Measurements from ENCODE around the gene PEX7. TPM values are rescaled to one million over a fixed set of nuclear protein-coding genes. Genes with fewer than 3 reads are reported as not detected.

PEX7 gene
- total RNA-seq, 1 experiment from 2014 or later, result 8.1 TPM

- Histone ChIP-seq H3K4me2 (ENCODE audit: low read length) (no peak within 1 kb of the TSS), H3K9ac (ENCODE audit: low read length) (no peak within 1 kb of the TSS), H4K20me1 (ENCODE audit: insufficient read depth) (no peaks in the 10 kb centered on the region), H3K4me3 (replicated peaks in 1 of 2; ENCODE audit: low read depth in 1 of 2, low read length in 2 of 2) (no peak within 1 kb of the TSS), H3K36me3 (ENCODE audit: control insufficient read depth in 1 of 2, insufficient read depth in 2 of 2, low read length in 2 of 2) (no peaks in the 10 kb centered on the region), H3K9me3 (ENCODE audit: control insufficient read depth in 1 of 2, insufficient read depth in 1 of 2, low read depth in 1 of 2, low read length in 2 of 2) (no peaks in the 10 kb centered on the region), H3K4me1 (ENCODE audit: control insufficient read depth in 1 of 2, insufficient read depth in 2 of 2, low read length in 2 of 2) (no peaks in the 10 kb centered on the region), H3K79me2 (ENCODE audit: insufficient read depth, low read length) (no peaks in the 10 kb centered on the region), H3K27ac (ENCODE audit: low read depth, low read length) (no peak within 1 kb of the TSS), H3K9me2 (ENCODE audit: insufficient read depth) (no peaks in the 10 kb centered on the region), H2AFZ (ENCODE audit: low read depth, low read length, poor library complexity, severe bottlenecking) (no peak within 1 kb of the TSS), H3K27me3 (ENCODE audit: insufficient read depth, low read length) (no peaks in the 10 kb centered on the region)
- no TSS peak for BruUV-seq (replicated peaks)
- ATAC-seq (no peak), DNase-seq (ENCODE audit: low read depth, low spot score) (no peak)
- intact Hi-C loops (cut with micrococcal nuclease), result no loop called here
- ChIA-PET POLR2A (no interaction called here), RAD21 (ENCODE audit: low non-redundant PET in 1 of 2, low total read pairs in 2 of 2, uncharacterized antibody in 2 of 2, unreplicated experiment in 2 of 2) (no interaction called here), CTCF (no interaction called here)
- no peak for TF ChIP-seq JUND (IDR thresholded peaks at IDR 0.05)
- no peak for TF ChIP-seq MAX (IDR thresholded peaks at IDR 0.05)
- no peak for TF ChIP-seq EZH2 (IDR thresholded peaks at IDR 0.05)
- no peak for TF ChIP-seq YY1 (IDR thresholded peaks at IDR 0.05; ENCODE audit: extremely low read depth, insufficient replicate concordance, low read depth, low read length)
Measured at GRCh38 chr6:136921936-136922684, 99.7 kb downstream of the PEX7 start, which contains the start of gene SLC35D3. Gene SLC35D3 (plus strand): TSS chr6:136922301. CDS start chr6:136922429, 128 bp downstream.

GRCh38 chr6:136922685-136923006 is 100.3 kb downstream of the PEX7 start:
- CTCF ChIA-PET, result no interaction called here
- no TSS peak for BruUV-seq (replicated peaks)
- no peaks in the 10 kb centered on the region for H3K9me2 ChIP-seq (ENCODE audit: insufficient read depth)
- H3K27ac ChIP-seq (ENCODE audit: low read depth, low read length), result no peak overlapping the region
- H3K4me2 ChIP-seq (ENCODE audit: low read length), result no peak overlapping the region
- H3K27me3 ChIP-seq (ENCODE audit: insufficient read depth, low read length), result no peaks in the 10 kb centered on the region
- H2AFZ ChIP-seq (ENCODE audit: low read depth, low read length, poor library complexity, severe bottlenecking), result no peak overlapping the region
- RAD21 ChIA-PET (ENCODE audit: low non-redundant PET in 1 of 2, low total read pairs in 2 of 2, uncharacterized antibody in 2 of 2, unreplicated experiment in 2 of 2), result no interaction called here
- H3K9me3 ChIP-seq (ENCODE audit: control insufficient read depth in 1 of 2, insufficient read depth in 1 of 2, low read depth in 1 of 2, low read length in 2 of 2), result no peaks in the 10 kb centered on the region
- H3K79me2 ChIP-seq (ENCODE audit: insufficient read depth, low read length), result no peaks in the 10 kb centered on the region
- no peaks in the 10 kb centered on the region for H3K4me1 ChIP-seq (ENCODE audit: control insufficient read depth in 1 of 2, insufficient read depth in 2 of 2, low read length in 2 of 2)
- no peak overlapping the region for H3K9ac ChIP-seq (ENCODE audit: low read length)
- intact Hi-C loops (cut with micrococcal nuclease), result no loop called here
- ATAC-seq, result no peak
- no peak overlapping the region for H3K4me3 ChIP-seq (replicated peaks in 1 of 2; ENCODE audit: low read depth in 1 of 2, low read length in 2 of 2)
- H3K36me3 ChIP-seq (ENCODE audit: control insufficient read depth in 1 of 2, insufficient read depth in 2 of 2, low read length in 2 of 2), result no peaks in the 10 kb centered on the region
- TF ChIP-seq ZNF274 (IDR thresholded peaks at IDR 0.05; ENCODE audit: low read depth, low read length) (no peak), MAX (IDR thresholded peaks at IDR 0.05) (no peak), CEBPB (IDR thresholded peaks at IDR 0.05; ENCODE audit: low read depth) (no peak), SRF (IDR thresholded peaks at IDR 0.05; ENCODE audit: low read depth) (no peak), POLR2A (IDR thresholded peaks at IDR 0.05; ENCODE audit: borderline replicate concordance, extremely low read depth, insufficient read depth, insufficient read length) (no peak), SIN3A (IDR thresholded peaks at IDR 0.05; ENCODE audit: low read depth) (no peak)
- H4K20me1 ChIP-seq (ENCODE audit: insufficient read depth), result no peaks in the 10 kb centered on the region
- POLR2A ChIA-PET, result no interaction called here
- no peak for DNase-seq (ENCODE audit: low read depth, low spot score)

Measured in HCT116 (cell line).